Fibroblast of lung (primary cell): Measurements from ENCODE around the gene GALNT18. TPM values are rescaled to one million over a fixed set of nuclear protein-coding genes. Genes with fewer than 3 reads are reported as not detected.

ENCODE experiments used
- DNase-seq, 2 donors: peaks; one replicate each; pipeline versions ENCODE4 v3.0.0 to v3.0.0-alpha.2; 2010; ENCODE audit warnings: low read depth in 2 of 2
- H2AFZ ChIP-seq: 2 replicates; pipeline ENCODE4 v1.5.1; 2012; ENCODE audit warnings: low read length, control low read depth, inconsistent platforms
- H3K27ac ChIP-seq: 2 replicates; pipeline ENCODE4 v1.5.1; 2011; ENCODE audit warnings: low read length, control low read depth; ENCODE audit not compliant: insufficient read depth
- H3K27me3 ChIP-seq: 2 replicates; pipeline ENCODE4 v1.5.1; 2011; ENCODE audit warnings: mild to moderate bottlenecking, low read length; ENCODE audit not compliant: control insufficient read depth, insufficient read depth
- H3K36me3 ChIP-seq: 2 replicates; pipeline ENCODE4 v1.5.1; 2011; ENCODE audit warnings: low read length; ENCODE audit not compliant: control insufficient read depth, insufficient read depth
- H3K4me1 ChIP-seq: 2 replicates; pipeline ENCODE4 v1.5.1; 2011; ENCODE audit warnings: low read length; ENCODE audit not compliant: control insufficient read depth, insufficient read depth; ENCODE audit errors: extremely low read depth
- H3K4me2 ChIP-seq: 2 replicates; pipeline ENCODE4 v1.5.1; 2011; ENCODE audit warnings: low read length, control low read depth; ENCODE audit not compliant: insufficient read depth; ENCODE audit errors: extremely low read depth
- H3K4me3 ChIP-seq, 4 experiments: fragments of 200-600 bp in 1 of 4; sonication (generic) in 1 of 4; replicated peaks in 1 of 4; 2 replicates each; pipeline ENCODE4 v1.5.1; 2011 to 2016; ENCODE audit warnings: low read length in 4 of 4, low read depth in 3 of 4, mild to moderate bottlenecking in 3 of 4, control low read depth in 2 of 4, inconsistent platforms in 1 of 4, mixed read lengths in 1 of 4; ENCODE audit not compliant: insufficient read depth in 1 of 4; ENCODE audit errors: control extremely low read depth in 1 of 4
- H3K79me2 ChIP-seq: 2 replicates; pipeline ENCODE4 v1.5.1; 2012; ENCODE audit warnings: mild to moderate bottlenecking, low read length, inconsistent platforms; ENCODE audit not compliant: control insufficient read depth, insufficient read depth
- H3K9ac ChIP-seq: 2 replicates; pipeline ENCODE4 v1.5.1; 2011; ENCODE audit warnings: mild to moderate bottlenecking, low read length, control low read depth; ENCODE audit not compliant: insufficient read depth
- H3K9me3 ChIP-seq: 2 replicates; pipeline ENCODE4 v1.5.1; 2012; ENCODE audit warnings: low read depth, low read length; ENCODE audit not compliant: control insufficient read depth, insufficient read depth
- H4K20me1 ChIP-seq: 2 replicates; pipeline ENCODE4 v1.5.1; 2011; ENCODE audit warnings: low read length; ENCODE audit not compliant: control insufficient read depth, insufficient read depth; ENCODE audit errors: extremely low read depth
- EZH2 ChIP-seq: IDR thresholded peaks from 2 replicates; pipeline ENCODE4 v1.5.1; 2012; ENCODE audit warnings: low read length, control low read depth, mild to moderate bottlenecking; ENCODE audit errors: missing control alignments
- polyA plus RNA-seq, 2 donors: library from polyadenylated mRNA; depleted of rRNA in 1 of 2; stranded (reverse) in 1 of 2; unstranded in 1 of 2; fragments of >200 nt; gene quantifications; 2 replicates each; pipeline ENCODE4 v1.2.1, GENCODE V29; 2011 to 2012; ENCODE audit warnings: missing spikeins in 1 of 2
- total RNA-seq: library from RNA; depleted of rRNA; stranded (reverse); fragments of >200 nt; gene quantifications from 2 replicates; pipeline ENCODE4 v1.2.1, GENCODE V29; 2014
- TF ChIP-seq, protein P1 (sequence below), 2 donors: IDR thresholded peaks in 1 of 2; conservative IDR thresholded peaks in 1 of 2; 1 replicate in 1 of 2; 2 replicates in 1 of 2; pipeline ENCODE4 v1.5.1; 2011 to 2012; ENCODE audit warnings: low read length in 2 of 2, control low read depth in 1 of 2, inconsistent platforms in 1 of 2, low read depth in 1 of 2, mild to moderate bottlenecking in 1 of 2

GALNT18 gene
- total and polyA plus RNA-seq, 2 donors (not counting 1 experiment from before 2014, with no cell fraction given), result 0.50 to 19.3 TPM

GRCh38 chr11:11432621-11433319, 189.0 kb downstream of the GALNT18 start:
- DNase-seq, result no peak
- H3K9ac ChIP-seq, result no peak overlapping the region
- H3K27ac ChIP-seq, result no peak overlapping the region
- H2AFZ ChIP-seq, result no peak overlapping the region
- H3K27me3 ChIP-seq, result no peaks in the 10 kb centered on the region
- H3K36me3 ChIP-seq, result no peaks in the 10 kb centered on the region
- no peaks in the 10 kb centered on the region for H3K4me1 ChIP-seq
- no peaks in the 10 kb centered on the region for H3K79me2 ChIP-seq
- no peaks in the 10 kb centered on the region for H3K9me3 ChIP-seq
- no peak for TF ChIP-seq EZH2
- TF ChIP-seq, protein P1, sequence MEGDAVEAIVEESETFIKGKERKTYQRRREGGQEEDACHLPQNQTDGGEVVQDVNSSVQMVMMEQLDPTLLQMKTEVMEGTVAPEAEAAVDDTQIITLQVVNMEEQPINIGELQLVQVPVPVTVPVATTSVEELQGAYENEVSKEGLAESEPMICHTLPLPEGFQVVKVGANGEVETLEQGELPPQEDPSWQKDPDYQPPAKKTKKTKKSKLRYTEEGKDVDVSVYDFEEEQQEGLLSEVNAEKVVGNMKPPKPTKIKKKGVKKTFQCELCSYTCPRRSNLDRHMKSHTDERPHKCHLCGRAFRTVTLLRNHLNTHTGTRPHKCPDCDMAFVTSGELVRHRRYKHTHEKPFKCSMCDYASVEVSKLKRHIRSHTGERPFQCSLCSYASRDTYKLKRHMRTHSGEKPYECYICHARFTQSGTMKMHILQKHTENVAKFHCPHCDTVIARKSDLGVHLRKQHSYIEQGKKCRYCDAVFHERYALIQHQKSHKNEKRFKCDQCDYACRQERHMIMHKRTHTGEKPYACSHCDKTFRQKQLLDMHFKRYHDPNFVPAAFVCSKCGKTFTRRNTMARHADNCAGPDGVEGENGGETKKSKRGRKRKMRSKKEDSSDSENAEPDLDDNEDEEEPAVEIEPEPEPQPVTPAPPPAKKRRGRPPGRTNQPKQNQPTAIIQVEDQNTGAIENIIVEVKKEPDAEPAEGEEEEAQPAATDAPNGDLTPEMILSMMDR (conservative IDR thresholded peaks at IDR 0.05 in 1 of 2, IDR thresholded peaks at IDR 0.05 in 1 of 2; ENCODE audit: low read depth in 1 of 2, low read length in 2 of 2), result no peak
- H3K4me3 ChIP-seq, result no peak overlapping the region
- H3K4me2 ChIP-seq, result no peak overlapping the region
- H4K20me1 ChIP-seq, result no peaks in the 10 kb centered on the region

- H3K79me2 ChIP-seq, result no peaks in the 10 kb centered on the region
- no peaks in the 10 kb centered on the region for H4K20me1 ChIP-seq
- no peak overlapping the region for H3K9ac ChIP-seq
- H3K27ac ChIP-seq, result no peak overlapping the region
- no peak overlapping the region for H2AFZ ChIP-seq
- H3K36me3 ChIP-seq, result no peaks in the 10 kb centered on the region
- H3K9me3 ChIP-seq, result no peaks in the 10 kb centered on the region
- H3K4me2 ChIP-seq, result no peak overlapping the region
- no peaks in the 10 kb centered on the region for H3K27me3 ChIP-seq
- no peak for TF ChIP-seq EZH2
- TF ChIP-seq, protein P1 (conservative IDR thresholded peaks at IDR 0.05 in 1 of 2, IDR thresholded peaks at IDR 0.05 in 1 of 2; ENCODE audit: low read depth in 1 of 2, low read length in 2 of 2), result no peak
- no peak for DNase-seq
- H3K4me1 ChIP-seq, result peaks cover 4% of the 10 kb centered on the region
- H3K4me3 ChIP-seq, result no peak overlapping the region
Observed at GRCh38 chr11:11430431-11430830, 191.4 kb downstream of the GALNT18 start.

DNA sequence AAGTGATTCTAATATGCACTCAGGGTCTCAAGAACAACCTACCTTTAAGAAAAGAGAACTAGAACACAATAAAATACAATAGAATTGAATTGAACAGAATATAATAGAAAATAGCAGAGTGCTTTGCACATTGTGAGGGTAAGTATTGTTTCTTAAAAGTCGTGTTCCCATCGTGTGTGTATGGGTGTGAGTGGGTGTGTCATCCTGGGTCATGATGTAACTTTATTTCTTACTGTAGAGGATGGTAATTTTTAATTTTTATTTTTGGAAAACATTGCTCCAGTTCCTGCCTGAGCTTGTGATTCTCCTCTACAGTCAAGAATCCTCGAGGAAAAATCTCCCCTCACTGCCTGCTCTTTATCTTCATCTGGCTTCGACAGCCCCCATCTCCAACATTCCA, 193.1 kb downstream of the GALNT18 start:
- Histone ChIP-seq H3K4me2 (no peak overlapping the region), H3K4me1 (peaks cover 4% of the 10 kb centered on the region), H3K36me3 (no peaks in the 10 kb centered on the region), H3K9ac (no peak overlapping the region), H3K79me2 (no peaks in the 10 kb centered on the region), H3K4me3 (no peak overlapping the region), H4K20me1 (no peaks in the 10 kb centered on the region), H3K9me3 (no peaks in the 10 kb centered on the region), H3K27me3 (no peaks in the 10 kb centered on the region), H2AFZ (no peak overlapping the region), H3K27ac (no peak overlapping the region)
- no peak for TF ChIP-seq EZH2
- TF ChIP-seq, protein P1 (conservative IDR thresholded peaks at IDR 0.05 in 1 of 2, IDR thresholded peaks at IDR 0.05 in 1 of 2; ENCODE audit: low read depth in 1 of 2, low read length in 2 of 2), result no peak
- no peak for DNase-seq
